Muscle of back (tissue), 11 donors: ENCODE results near the gene RALGPS1. TPM values are rescaled to one million over a fixed set of nuclear protein-coding genes. Genes with fewer than 3 reads are reported as not detected.
A peak's percentile ranks its signal among the peaks of the same experiment; 100 is the strongest.

Source experiments
- DNase-seq, 3 donors: peaks; one replicate each; pipeline versions ENCODE4 v3.0.0 to v3.0.0-alpha.2; 2013
- polyA plus RNA-seq, 10 donors: library from polyadenylated mRNA; unstranded; fragments of 120-200 nt; gene quantifications; one replicate each; pipeline ENCODE4 v1.2.1, GENCODE V29; 2013; ENCODE audit not compliant: insufficient read length in 10 of 10

RALGPS1 gene
- polyA plus RNA-seq, 10 donors = 4.6 to 11.4 (median 7.5) TPM

GRCh38 chr9:127219520-127219919 lies 304.9 kb downstream of the RALGPS1 start:
- DNase-seq = peak in 1 of 3 donors; percentile 61

- DNase-seq = peak in 1 of 3 donors; percentile 0
These were observed 307.1 kb downstream of the RALGPS1 start for GRCh38 chr9:127221695-127222094.

GRCh38 chr9:127222388-127223095 lies 308.0 kb downstream of the RALGPS1 start:
- DNase-seq = peak in 1 of 3 donors; percentile 3

GRCh38 chr9:127223266-127223665 lies 308.7 kb downstream of the RALGPS1 start:
- DNase-seq = peak in 1 of 3 donors; percentile 18

GRCh38 chr9:127223810-127224177 lies 309.2 kb downstream of the RALGPS1 start:
- no peak for DNase-seq

GRCh38 chr9:127224178-127224882 lies 309.7 kb downstream of the RALGPS1 start:
- DNase-seq = peak; percentile 70 to 94 (median 83)

- peak; percentile 93 to 97 (median 94) for DNase-seq
These were observed 310.5 kb downstream of the RALGPS1 start for GRCh38 chr9:127224883-127225739.

GRCh38 chr9:127225801-127226625 lies 311.4 kb downstream of the RALGPS1 start:
- peak in 1 of 3 donors; percentile 47 for DNase-seq

GRCh38 chr9:127229691-127230417 lies 315.3 kb downstream of the RALGPS1 start:
- peak in 1 of 3 donors; percentile 1 for DNase-seq

- DNase-seq = no peak
These were observed 317.1 kb downstream of the RALGPS1 start for GRCh38 chr9:127231666-127232065.

- DNase-seq = no peak
These were observed 318.4 kb downstream of the RALGPS1 start for GRCh38 chr9:127232833-127233549.

- DNase-seq = peak in 2 of 3 donors; percentile 55 to 68
These were observed 319.0 kb downstream of the RALGPS1 start for GRCh38 chr9:127233550-127233949.

GRCh38 chr9:127233989-127234388 lies 319.4 kb downstream of the RALGPS1 start:
- DNase-seq = peak in 1 of 3 donors; percentile 56

GRCh38 chr9:127237801-127238200 lies 323.2 kb downstream of the RALGPS1 start:
- DNase-seq = no peak

- no peak for DNase-seq
These were observed 326.8 kb downstream of the RALGPS1 start for GRCh38 chr9:127241354-127241753.

GRCh38 chr9:127244609-127245601 lies 330.3 kb downstream of the RALGPS1 start:
- peak; percentile 95 to 99 (median 97) for DNase-seq

GRCh38 chr9:127245637-127246164 lies 331.1 kb downstream of the RALGPS1 start:
- no peak for DNase-seq

- no peak for DNase-seq
These were observed 333.7 kb downstream of the RALGPS1 start for GRCh38 chr9:127248241-127248640.
